GM19463 (cell line): Measurements from ENCODE around the gene PHF13.

Experiments
- ATAC-seq: cut with Tn5 transposase; IDR thresholded peaks from one replicate; pipeline ENCODE4 v1.9.1; 2021; ENCODE audit warnings: mild to moderate bottlenecking, moderate library complexity; ENCODE audit not compliant: unreplicated experiment

PHF13 gene

GRCh38 chr1:6601049-6601922 lies 12.2 kb upstream of the PHF13 start:
- ATAC-seq, result no peak

- peak; percentile 23 for ATAC-seq
Observed at GRCh38 chr1:6601923-6602668, 11.4 kb upstream of the PHF13 start.

- ATAC-seq, result peak; percentile 65
Observed at GRCh38 chr1:6602669-6603237, 10.8 kb upstream of the PHF13 start, which contains the start of gene KLHL21. TSS of gene KLHL21 (minus strand) at chr1:6602869. CDS start at chr1:6602817, 52 bp downstream.

DNA sequence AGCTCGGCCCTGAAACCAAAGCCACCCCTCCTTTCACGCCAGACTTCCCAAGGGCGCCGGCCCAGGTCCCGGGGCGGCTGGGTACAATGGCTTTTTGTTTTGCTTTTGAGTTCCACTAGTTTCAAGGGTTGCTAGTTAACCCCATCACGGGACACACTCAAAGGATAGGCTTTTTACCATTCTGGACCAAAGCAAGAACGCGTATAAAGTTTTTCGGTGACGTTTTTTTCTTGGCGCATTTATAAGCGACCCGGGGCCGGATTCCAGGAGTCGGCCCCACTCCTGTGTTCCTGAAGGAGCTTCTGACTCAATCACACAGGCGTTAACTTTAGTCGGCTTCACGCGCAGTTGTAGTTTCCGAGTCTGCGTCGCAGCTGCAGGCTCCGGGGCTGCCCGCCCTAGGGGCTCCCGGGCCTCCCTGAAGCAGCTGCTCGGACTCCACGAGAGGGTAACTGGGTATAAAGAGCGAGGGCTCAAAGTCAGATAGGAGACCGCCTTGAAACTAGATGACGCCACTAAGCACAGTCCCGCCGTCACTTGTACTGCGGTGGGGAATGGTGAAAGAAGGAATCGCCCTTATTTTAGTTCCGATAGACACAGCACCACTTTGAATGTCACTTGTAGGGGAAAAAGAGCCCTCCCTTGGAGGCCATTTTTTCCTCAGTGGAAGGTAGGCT lies 10.2 kb upstream of the PHF13 start:
- ATAC-seq, result peak; percentile 23

GRCh38 chr1:6603915-6604558 lies 9.5 kb upstream of the PHF13 start:
- ATAC-seq, result no peak

GRCh38 chr1:6612641-6613360 lies 730 bp upstream of the PHF13 start:
- ATAC-seq, result peak; percentile 34

- no peak for ATAC-seq
Observed at GRCh38 chr1:6614019-6614928, 743 bp downstream of the PHF13 start.

GRCh38 chr1:6614929-6615785 lies 1.6 kb downstream of the PHF13 start:
- ATAC-seq, result no peak

DNA sequence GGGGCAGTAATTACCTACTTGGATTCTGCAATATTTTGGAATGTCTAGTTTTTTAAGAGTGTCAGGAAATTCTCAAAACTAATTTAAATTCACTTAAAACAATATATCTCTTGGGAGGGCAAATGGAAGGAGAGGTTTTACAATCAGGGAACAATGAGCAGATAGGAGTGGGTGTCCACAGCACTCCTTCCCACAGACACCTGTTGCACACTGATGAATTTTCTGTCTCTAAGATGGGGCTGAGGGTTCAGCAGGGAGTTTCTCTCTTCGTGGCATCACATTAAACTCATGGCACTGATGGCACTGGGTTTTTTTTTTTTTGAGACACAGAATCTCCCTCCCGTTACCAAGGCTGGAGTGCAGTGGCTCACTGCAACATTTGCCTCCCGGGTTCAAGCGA lies 5.5 kb downstream of the PHF13 start:
- ATAC-seq, result no peak

DNA sequence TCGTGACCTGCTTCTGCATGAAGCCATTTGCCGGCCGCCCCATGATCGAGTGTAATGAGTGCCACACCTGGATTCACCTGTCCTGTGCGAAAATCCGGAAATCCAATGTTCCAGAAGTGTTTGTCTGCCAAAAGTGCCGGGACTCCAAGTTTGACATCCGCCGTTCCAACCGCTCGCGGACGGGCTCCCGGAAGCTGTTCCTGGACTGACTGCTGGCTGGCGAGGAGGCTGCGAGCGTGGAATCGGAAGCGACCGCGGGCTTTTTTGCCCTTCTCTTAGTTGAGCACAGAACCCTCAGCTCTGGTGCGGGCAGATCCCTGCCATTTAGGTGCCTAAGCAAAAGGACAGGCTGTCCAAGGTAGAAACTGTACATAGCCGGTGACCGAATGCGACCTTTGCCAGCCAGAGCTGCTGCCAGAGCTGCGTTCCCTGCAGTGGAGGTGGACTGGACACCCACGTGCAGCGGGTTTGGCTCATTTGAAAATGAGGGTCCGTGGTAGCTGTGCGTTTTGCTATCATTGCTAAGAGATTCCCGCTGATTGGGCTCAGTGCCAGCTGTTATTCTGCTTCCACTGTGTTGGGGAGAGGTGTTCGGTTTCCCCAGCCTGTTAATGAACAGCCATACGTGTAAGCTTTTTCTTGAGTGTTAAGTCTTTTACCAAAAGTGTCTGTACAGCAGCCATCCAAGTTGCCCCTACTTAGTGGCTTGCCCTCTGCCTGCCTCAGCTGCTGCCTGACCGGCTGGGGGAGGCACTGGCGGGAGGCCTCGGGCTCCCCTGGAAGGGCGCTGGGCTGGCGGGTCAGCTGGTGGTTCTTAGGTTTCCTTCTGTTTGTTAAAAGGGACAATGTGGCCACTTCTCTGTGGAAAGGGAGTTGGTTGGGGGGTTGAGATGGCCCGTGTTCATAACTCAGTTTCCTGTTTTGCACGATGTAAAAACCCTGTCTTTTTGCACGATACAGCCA lies 8.2 kb downstream of the PHF13 start:
- no peak for ATAC-seq

- ATAC-seq, result no peak
Observed at GRCh38 chr1:6622396-6623152, 9.0 kb downstream of the PHF13 start.

DNA sequence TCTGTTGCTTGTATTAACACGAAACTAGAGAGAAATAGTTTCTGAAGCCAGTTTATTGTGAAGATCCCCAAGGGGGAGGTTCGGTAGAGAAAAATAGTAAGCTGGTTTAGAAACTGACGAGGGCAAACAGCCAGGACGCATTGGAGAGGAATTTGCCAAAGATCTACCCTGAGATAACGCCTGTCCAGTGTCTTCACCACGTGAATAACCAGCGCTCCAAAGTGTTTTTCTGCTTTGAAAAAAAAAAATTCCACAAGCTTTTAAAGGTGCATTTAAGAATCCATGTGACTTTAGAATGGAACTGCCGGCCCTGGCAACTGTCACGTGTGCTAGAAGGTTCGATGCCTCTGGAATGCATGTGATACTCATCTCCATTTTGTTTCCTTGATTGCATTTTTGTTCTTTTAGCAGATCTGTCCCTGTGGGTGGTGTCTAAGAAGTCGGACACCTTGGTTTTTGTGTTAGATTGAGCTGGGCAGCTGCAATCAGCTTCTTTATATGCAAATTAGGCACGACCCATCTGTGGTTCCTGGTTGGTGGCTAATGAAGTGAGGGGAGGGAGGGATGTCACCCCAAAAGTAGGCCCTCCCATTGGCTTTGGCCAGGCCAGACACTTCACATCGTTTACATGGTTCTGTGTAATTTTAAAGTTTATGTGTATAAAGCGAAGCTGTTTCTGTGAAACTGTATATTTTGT lies 9.9 kb downstream of the PHF13 start:
- ATAC-seq, result no peak

- ATAC-seq, result peak; percentile 87
Observed at GRCh38 chr1:6624710-6625583, 11.4 kb downstream of the PHF13 start, which contains the start of gene THAP3. TSS of gene THAP3 (plus strand) at chr1:6624868. CDS start at chr1:6625219, 351 bp downstream.

- ATAC-seq, result no peak
Observed at GRCh38 chr1:6625584-6626149, 12.1 kb downstream of the PHF13 start.
